ENCODE results near the gene GALNS.

DNA sequence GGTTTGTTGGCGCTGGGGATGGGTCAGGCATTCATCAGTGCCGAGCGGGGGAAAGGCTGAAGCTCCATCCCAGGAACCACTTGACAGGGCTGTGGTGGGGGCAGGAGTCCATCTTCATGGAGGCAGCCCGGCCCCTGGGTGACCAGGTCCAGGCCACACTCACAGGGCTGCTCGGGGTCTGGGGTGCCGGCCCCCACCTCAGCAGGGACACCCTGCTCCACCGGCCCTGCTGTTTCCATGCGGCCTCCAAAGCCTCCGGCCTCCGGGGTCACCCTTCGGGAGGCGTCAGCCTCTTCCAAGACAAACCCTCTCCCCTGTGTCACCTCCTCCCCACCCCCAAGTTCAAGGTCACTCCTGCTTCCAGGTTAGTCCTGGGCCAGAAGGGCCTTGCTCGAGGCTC is 22.1 kb downstream of the GALNS start:
- TF ChIP-seq POLR2A (IDR thresholded peaks at IDR 0.05; ENCODE audit: low read depth, low read length) (no peak), JUN (IDR thresholded peaks at IDR 0.05; ENCODE audit: borderline replicate concordance, insufficient read depth, insufficient read length, low read depth) (no peak), POLR2AphosphoS5 (IDR thresholded peaks at IDR 0.05; ENCODE audit: insufficient read depth, low read depth, low read length) (no peak), FOS (IDR thresholded peaks at IDR 0.05; ENCODE audit: borderline replicate concordance, insufficient read depth, low read length) (no peak), EZH2 (IDR thresholded peaks at IDR 0.05; ENCODE audit: borderline replicate concordance, low read depth, low read length, severe bottlenecking) (no peak)
- TF ChIP-seq, protein P1, sequence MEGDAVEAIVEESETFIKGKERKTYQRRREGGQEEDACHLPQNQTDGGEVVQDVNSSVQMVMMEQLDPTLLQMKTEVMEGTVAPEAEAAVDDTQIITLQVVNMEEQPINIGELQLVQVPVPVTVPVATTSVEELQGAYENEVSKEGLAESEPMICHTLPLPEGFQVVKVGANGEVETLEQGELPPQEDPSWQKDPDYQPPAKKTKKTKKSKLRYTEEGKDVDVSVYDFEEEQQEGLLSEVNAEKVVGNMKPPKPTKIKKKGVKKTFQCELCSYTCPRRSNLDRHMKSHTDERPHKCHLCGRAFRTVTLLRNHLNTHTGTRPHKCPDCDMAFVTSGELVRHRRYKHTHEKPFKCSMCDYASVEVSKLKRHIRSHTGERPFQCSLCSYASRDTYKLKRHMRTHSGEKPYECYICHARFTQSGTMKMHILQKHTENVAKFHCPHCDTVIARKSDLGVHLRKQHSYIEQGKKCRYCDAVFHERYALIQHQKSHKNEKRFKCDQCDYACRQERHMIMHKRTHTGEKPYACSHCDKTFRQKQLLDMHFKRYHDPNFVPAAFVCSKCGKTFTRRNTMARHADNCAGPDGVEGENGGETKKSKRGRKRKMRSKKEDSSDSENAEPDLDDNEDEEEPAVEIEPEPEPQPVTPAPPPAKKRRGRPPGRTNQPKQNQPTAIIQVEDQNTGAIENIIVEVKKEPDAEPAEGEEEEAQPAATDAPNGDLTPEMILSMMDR (IDR thresholded peaks at IDR 0.05; ENCODE audit: extremely low read depth in 1 of 2, insufficient read depth in 1 of 2, low read depth in 1 of 2, low read length in 2 of 2): no peak
